Smooth muscle cell of the brain vasculature (primary cell): ENCODE data around the gene HS1BP3.

ENCODE experiments used
- DNase-seq: peaks from one replicate; pipeline ENCODE4 v3.0.0-alpha.2; 2012; ENCODE audit warnings: low read depth, low spot score

Gene HS1BP3

DNA sequence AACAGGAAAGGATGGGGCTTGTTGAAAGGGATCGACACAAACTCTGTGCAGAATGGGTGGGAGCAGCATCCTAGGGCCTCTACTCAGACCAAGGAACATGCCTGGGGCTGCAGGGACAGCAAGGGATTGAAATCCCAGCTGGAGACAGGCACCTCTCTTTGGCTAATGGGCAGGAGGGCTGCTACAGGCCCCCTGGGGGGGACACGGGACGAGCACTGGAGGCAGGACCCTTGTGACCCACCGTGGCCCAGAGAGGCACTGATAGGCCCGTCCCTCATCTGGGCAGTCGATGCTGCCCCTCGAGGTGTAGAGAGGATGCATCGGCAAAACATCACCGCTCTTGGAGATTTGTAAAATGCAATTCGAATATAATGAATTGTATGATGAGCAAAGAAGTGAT, 5.1 kb downstream of the HS1BP3 start:
- DNase-seq, result no peak

DNA sequence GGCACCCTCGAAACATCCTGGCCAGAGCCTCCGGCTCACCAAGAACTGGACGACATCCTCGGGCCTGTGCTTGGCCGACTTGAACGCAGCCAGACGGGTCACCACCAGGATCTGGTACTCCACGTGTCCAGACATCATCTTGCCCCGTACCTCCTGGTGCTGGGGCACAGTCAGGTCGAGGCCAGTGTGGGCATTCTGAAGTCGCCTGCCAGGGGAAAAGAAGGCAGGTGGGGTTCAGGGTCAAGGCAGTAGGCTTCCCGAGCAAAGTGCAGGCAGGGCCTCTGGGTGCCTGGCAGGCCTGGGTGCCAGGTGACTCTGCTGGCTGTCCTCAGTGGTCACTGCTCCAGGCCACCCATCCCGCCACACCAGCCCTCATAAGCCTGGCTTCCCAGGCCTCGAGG, 5.6 kb downstream of the HS1BP3 start:
- no peak for DNase-seq

DNA sequence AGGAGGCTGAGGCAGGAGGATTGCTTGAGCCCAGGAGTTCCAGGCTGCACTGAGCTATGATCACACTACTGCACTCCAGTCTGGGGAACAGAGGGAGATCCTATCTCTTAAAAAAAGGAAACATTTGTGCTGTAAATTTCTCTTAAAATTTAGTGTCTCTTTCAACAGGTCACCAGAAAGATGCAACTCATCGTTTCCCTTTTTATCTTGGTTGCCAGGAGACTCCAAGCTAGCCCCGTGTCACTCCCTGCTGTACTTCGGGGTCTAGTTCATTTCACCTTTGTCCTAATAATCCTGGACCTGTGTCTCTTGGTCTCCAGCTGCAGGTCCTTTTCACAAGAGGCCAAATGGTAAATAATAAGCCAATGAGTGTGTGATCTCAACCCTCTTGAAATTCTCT, 7.1 kb downstream of the HS1BP3 start:
- DNase-seq, result no peak

DNA sequence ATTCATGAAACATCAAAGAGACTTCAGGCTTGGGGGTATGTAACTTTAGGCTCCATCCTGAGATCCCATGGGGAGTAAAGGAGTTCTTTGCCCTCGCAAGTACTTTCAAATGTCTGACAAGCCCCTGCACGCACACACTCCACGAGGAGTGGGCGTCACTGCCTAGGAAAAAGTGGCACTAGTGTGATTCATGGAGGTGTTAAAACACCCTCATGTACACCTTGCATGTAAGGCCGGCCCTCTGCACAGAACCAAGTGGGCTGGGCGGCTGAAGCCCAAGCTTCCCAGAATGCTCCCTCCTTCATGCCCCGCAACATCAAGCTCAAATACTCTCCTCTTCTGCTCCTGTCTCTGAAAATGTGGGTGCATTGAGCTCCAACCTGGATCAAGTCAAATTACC, 7.8 kb downstream of the HS1BP3 start:
- DNase-seq, result no peak

DNA sequence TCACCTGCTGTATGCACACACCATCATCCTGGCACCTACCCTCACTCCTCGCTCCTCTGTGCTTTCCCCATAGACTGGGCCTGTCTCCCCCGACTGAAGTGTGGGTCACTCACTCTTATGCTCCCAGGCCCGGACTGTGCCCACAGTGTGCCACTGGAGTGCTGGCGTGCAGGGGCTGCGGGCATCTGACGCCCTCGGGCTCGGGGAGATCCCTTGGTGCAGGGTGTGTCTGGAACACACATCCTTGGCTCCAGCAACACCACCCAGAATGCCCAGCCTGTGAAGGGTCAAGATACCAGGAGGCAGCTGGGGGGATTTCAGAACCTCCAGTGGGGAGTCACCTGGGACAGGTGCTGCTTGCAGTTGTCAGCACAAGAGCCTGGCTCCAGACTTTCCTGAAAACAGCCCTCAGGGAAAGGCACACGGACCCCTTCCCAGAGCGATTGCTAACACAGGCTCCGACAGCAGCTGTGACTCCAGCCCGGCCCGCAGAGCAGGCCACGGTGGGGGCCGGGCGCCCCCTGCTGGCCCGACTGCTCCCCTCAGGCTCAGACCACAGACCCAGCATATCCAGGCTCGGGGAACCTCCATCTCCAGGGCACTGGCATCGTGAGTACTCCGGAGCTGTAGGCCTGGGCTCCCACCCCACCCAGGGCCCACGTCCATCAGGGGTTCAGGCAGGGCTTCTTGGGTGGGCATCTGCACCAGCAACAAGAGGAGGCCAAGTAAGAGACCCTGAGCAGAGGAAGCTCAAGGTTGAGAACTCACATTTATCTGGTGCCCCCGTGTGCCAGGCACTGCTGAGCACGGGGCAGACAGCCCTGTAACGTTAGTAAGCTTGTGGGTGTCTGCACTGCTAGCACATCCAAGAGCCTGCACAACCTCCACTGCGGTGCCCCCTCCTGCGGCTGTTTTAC, 8.6 kb downstream of the HS1BP3 start:
- DNase-seq, result no peak

DNA sequence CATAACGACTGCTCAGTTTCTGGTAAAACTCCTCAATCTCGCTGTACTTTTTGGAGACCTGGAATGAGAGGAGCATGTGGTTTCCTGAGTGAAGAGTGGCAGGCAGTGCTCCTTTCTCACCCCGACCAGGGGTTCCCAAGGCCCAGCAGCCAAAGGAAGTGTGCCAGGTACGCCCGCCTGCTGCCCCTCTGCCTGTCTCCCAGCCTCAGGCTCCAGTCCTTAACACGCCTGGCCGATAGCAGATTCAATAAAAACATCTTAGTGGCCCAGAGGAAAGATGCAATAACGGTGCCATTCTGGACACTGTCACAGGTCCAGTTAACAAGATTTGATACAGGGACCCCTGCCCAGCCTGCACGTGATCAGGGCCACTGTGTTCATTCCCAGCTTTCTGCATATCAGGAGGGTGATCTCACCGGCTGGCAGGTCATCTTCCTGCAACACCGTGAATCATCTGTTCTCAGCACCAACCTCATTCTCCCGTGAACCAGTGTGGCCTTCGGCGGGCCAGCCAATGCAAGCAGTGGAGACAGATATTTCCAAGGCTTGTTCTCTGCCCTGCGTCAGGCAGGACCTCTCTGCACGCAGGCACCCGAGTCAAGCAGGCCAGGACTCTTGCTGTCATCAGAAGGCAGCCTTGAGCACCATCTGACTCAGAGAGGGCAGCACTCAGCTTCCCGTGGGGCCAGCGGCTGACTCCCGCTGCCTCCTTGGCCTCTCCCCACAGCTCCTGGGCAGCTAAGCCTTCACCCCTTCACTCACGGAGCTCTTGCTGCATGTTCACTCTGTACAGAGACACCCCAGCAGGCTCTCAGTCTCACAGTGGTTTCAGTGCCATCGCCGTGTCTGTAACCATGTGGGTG, 9.5 kb downstream of the HS1BP3 start:
- DNase-seq, result no peak

DNA sequence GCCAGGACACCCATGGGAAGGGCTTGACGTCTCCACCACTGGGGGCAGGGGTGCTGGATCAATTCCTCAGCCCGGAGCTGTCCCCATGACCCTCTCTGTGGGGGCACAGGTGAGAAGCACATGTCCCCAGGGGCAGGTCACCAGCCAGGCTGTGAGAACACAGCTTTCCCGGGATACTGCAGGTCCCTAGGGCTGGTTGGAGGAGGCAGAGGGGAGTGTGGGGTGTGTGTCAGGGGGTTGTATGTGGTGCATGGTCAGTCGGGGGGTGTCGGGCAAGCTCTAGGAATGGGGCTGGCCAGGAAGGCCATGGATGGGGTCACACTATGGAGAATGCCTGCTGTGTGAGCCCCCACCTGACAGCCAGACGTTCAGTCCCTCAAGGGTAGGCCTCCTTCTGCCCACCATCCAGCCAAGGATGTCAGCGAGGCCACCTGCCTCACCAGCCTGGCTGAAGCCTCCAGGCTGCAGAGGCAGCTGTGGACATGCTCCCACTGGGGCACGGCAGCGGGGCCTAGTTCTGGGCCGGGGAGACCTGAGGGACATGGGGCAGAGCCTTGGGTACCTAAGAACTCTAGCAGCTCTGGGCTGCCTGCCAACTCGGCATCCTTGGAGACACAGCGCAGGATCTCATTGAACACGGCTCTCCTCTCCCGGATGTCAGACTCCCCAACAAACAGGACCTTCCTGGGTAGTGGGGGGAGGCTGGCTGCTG, 10.3 kb downstream of the HS1BP3 start:
- no peak for DNase-seq

DNA sequence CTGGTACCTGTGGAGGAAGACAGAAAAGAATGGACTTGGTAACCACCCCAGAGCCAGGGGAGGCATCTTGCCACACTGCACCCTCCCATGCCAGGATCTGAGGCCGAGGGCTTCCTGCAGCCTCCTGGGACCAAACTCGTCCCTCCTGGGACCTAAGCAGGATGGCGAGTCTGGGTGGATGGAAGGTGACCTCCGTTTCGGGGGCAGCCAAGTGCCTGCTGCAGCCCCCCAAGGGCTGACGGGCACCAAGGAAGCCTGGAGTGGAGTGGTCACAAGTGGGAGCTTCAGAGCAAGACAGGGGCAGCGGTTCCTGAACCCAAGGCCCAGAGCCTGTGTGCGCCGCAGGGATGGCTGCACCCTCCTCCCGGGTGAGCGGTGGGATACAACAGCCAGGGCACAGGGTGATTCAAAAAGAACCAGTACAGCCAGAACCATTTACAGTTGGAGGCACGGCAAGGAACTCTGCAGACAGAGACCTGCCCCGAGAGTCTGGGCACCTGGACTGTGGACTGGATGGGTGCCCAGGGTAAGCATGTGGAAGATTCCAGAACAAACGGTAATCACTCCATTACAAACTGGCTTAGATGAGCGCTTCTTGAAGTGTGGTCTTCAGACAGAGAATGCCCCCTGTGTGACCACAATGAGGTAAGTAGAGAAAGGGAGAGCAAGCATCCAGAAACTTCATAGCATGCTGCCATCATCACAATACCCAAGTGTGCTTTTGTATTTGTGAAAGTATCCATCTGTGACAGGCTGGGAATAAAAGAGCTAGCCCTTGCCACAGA, 12.1 kb downstream of the HS1BP3 start:
- no peak for DNase-seq

DNA sequence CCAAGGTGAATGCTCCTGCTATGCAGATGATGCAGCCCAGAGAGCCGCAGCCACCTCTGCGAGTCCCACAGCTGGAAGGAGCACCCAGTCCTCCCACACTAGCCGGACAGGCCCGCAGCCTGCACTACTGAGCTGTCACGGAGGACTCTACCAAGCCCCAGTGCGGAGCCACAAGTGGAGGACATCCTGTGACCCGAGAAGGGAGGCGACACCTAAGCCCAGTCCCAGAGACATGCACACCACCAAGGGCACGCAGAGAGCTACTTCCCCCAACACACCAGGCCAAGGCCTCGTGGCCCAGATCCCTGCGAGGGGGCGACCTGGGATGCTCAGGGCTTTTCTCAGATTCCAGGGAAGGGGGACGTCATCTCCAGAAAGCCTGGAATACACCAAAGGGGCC, 12.9 kb downstream of the HS1BP3 start:
- no peak for DNase-seq

DNA sequence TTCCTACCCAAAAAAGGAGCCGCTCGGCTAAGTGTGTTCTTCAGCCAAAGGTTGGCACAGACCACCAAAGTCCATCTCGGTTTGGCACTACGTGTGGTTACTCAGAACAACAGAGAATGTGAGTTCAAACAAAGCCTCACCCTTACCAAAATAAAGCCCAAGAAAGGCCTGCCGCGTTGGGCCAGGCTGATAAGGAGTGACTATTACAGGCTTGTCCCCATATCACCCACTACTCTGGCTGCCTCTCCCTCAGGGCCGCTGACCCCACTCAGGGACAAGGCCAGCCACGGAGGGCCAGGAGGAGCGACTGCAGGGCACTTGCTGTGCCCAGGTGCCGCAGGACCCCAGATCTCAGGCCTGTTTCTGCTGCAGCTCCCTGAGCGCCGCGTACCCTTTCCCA, 13.8 kb downstream of the HS1BP3 start:
- no peak for DNase-seq

DNA sequence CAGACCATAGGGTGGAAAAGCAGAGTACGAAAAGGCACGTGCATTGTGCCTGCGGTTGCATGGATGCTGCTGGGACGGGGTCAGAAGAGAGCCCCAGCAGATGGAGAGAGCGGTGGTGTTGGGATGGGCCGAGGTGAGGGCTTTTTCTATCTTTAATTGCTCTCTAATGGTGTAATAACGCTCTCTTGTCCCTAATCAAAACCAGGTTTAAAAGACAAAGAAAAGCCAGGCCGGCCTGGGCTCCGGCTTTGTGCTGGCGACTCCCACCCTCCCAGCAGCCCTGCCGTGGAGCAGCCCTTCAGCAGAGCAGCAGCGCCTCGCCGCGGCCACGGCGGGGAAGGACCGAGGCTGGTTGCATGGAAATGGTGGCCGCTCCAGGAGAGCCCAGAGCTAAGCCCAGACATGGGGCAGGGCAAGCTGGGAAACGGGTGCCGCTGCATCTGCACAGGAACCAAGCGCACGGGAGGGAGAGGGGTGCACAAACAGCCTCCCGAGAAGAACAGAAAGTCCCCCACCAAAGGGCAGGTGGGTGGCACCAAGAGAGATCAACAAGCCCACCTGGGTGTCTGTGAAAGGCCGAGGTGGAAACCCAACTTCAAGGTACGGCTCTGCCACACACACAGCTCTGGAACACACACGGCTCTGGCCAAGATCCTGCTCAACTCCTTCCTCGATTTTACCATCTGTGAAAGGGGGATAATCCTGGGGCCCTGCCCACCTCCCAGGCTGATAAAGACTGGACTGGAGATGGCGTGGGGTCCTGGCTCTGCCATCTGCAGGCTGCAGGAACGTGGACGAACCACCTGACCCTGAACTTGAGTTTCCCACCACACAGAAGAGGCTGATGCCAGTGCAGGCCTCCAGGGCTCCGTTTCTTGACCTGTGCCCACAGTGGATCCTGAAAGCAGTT, 15.0 kb downstream of the HS1BP3 start:
- DNase-seq, result peak; percentile 65

DNA sequence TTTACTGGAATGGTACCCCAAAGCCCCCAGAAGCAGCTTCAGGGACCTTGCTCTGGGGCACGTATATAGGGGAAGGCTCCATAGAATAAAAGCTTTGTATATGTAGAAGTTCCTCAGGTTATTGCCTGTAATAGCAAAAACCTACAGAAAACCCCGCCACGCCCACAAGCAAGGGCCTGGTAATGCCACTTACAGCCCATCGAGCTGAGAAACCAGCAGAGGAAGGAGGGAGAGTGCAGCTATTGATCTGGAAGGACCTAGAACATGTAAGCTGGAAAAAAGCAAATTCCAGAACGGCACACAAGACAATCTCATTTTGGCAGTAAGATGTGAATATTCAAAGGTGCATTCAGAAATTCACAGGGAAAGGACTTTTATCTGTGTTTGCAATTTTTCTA, 15.8 kb downstream of the HS1BP3 start:
- no peak for DNase-seq

DNA sequence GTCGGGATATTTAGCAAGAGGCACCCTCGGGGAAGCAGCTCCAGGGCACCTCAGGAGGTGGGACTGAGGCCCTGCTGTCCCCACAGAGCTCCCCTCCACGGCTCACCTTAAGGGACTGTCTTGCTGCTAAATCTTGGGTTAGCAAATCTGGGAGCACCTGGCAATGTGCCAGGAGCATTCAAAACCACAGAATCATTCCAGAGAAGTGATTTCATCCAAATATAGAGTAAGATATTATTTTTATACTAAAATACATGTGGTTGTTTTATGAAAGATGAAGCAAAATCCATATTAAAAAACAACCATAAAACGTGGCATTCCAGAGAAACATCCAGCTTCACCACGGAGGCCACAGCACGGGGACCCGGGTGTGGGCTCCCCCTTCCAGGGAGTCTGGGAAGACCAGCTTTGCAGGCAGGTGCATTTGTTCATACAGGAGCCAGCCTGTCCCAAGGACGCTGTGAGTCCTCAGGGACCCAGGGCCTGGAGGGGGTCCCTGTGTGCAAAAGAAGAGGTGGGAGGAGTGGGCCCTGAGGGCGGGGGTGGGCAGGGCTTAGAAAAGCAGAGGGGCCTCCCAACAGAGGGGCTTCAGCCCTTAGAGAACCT, 16.3 kb downstream of the HS1BP3 start:
- peak; percentile 54 for DNase-seq

DNA sequence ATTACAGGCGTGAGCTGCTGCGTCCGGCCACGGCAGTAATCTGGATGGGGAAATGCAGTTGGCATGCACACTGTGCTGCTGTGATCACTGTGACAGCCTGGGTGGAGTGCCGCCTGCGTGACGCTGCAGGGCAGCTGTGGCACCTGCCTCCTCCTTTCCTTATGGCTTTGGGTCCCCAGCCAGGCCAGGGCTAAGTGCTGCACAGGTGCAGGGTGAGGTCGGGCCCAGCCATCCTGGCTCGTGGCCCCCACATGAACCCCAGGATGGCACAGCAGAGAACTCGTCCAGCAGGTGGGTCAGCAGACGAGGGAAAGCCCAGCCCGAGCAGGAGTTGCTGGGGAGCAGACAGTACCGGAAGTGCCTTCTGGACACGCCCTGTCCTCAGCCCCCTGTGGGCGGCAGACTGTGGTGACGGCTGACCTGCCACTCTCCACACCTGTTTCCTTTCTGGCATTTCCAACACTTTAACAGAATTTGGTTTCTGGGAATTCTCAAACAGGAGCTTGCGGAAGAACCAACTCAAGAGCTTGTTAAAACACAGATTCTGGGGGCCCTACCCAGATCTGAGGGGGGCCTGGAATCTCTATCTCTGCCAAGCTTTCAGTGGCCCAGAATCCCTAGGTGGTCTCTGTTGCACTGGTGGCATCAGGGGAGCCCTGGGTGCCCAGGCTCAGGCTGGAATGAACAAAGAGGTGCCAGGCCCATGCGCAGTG, 16.9 kb downstream of the HS1BP3 start:
- no peak for DNase-seq

DNA sequence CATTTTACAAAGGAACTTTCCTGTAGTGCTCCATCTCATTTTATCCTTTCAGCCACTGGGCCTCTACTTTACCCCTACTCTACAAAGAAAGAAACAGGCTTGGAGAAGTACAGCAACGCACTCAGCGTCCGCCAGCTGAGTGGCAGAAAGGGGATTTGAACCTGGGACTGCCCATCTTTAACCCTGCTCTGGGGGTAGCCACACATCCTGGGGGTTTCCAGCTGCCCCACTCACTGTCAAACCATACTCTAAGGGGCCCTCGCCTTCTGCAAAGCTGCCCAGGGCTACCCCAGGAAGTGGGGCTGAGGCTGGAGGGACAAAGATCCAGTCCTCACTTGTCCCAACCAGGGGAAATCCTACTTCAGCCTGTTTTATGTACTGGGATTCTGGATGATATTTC, 17.9 kb downstream of the HS1BP3 start:
- no peak for DNase-seq

DNA sequence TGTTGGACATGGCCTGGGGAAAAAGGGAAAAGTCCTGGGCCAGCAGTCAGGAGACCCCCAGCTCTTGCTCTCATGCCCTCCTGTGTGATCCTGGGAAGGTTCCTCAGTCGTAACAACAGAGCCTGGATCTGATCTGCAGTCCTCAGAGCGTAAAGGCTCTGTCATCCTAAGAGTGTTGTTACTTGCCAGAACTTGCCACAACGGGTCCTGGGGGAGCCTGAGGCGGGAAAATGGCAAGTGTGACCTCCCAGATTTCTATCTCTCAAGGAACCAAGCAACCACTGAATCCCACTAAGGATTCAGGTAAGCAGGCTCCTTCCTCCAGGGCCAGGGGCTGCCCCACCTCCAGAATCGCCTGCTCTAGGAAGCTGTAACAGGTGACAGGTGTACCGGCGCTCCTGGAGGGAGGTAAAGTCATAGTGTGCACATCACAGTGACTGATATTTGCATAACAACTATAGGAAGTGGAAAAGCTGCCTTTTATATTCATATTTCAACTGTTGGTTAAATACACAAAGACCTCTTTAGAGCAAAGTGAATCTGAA, 18.4 kb downstream of the HS1BP3 start:
- DNase-seq, result no peak

DNA sequence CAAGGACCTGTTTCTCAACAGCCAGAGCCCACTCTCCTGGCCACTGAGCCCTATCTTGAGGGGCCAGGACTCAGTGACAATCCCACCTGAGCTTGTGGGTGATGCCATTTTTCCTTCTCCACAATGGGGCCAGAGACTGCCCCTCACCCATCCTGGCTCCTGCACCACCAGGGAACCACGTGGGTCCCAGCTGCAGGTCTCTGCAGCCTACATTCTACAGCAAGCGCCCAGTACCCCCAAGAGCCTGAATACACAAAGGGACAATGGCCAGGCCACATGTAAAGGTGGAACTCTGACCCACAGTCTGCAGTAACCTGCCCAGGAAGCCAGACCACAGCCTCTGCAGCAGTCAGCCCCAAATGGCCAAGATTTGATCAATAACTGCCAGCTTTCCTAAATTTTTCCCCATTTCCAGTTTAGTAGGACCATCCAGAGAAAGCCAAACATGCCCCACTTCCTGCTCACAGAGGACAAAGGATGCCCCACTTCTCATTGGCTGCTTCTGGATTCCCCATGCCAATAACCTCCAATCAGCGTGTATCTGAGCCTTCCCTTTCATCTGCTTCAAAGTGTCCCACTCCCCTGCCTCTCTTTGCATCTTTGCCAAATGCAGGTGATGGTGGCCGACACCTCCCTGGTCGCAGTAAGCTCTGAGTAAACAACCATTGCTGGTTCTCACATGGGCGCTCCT, 19.1 kb downstream of the HS1BP3 start:
- DNase-seq, result no peak

DNA sequence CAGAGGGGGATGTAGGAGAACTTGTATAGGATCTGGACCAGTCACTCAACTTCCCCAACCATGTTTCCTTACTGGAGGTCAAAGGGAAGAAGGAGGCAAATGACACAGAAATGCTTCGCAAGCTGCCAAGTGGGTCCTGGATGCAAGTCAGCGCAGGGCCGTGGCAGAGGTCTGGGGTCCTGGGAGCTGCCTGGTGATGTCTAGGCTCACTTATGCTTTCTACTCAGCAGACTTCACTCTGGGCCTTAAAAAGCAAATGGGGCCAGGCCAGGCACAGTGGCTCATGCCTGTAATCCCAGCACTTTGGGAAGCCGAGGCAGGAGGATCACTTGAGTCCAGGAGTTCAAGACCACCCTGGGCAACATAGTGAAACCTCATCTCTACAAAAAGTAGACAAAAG, 19.9 kb downstream of the HS1BP3 start:
- DNase-seq, result no peak
